ENCODE results near the gene KCTD20. TPM values are rescaled to one million over a fixed set of nuclear protein-coding genes. Genes with fewer than 3 reads are reported as not detected.
"Not testable (repeated sequence)": the region's sequence is repeated elsewhere in the genome, so short reads cannot be mapped to it uniquely, and the experiment has no call there.

The KCTD20 gene
- total RNA-seq: 62.4 and 62.8 TPM in 2 replicates

- Mint-ChIP-seq H3K4me1 (ENCODE audit: low read depth) (peaks cover 48% of the 10 kb centered on the region), H3K36me3 (ENCODE audit: low read depth) (peaks cover 6% of the 10 kb centered on the region), H3K27ac (peak within 1 kb of the TSS; percentile 95), H3K4me3 (peak within 1 kb of the TSS; percentile 96), H3K27me3 (ENCODE audit: insufficient read depth) (no peaks in the 10 kb centered on the region), H3K9me3 (no peaks in the 10 kb centered on the region)
- DNase-seq (ENCODE audit: low spot score): peak; percentile 86
- intact Hi-C loops (cut with micrococcal nuclease): loop anchor here (1.0 to 5.0 kb wide), 5 partner anchors 151 to 416 kb away; partner anchors contain the start of genes MAPK14 and SRSF3
Measured at GRCh38 chr6:36442671-36443470, at the start of gene KCTD20, which contains the start of gene PXT1. Gene KCTD20 (plus strand): TSS chr6:36443000. CDS start chr6:36470098, 27,098 bp downstream. Gene PXT1 (minus strand): TSS chr6:36442854. CDS start chr6:36426082, 16,772 bp downstream.

- H3K4me3 Mint-ChIP-seq: no peak overlapping the region
- H3K27ac Mint-ChIP-seq: no peak overlapping the region
- no peak for DNase-seq (ENCODE audit: low spot score)
- intact Hi-C loops (cut with micrococcal nuclease): no loop called here
- no peaks in the 10 kb centered on the region for H3K36me3 Mint-ChIP-seq (ENCODE audit: low read depth)
- H3K4me1 Mint-ChIP-seq (ENCODE audit: low read depth): no peaks in the 10 kb centered on the region
- no peaks in the 10 kb centered on the region for H3K9me3 Mint-ChIP-seq
- peaks cover 11% of the 10 kb centered on the region for H3K27me3 Mint-ChIP-seq (ENCODE audit: insufficient read depth)
Measured at GRCh38 chr6:36399970-36400369, 42.8 kb upstream of the KCTD20 start.

GRCh38 chr6:36402481-36402880 lies 40.3 kb upstream of the KCTD20 start:
- Mint-ChIP-seq H3K4me3 (no peak overlapping the region), H3K27me3 (ENCODE audit: insufficient read depth) (peaks cover 16% of the 10 kb centered on the region), H3K36me3 (ENCODE audit: low read depth) (no peaks in the 10 kb centered on the region), H3K27ac (no peak overlapping the region), H3K9me3 (no peaks in the 10 kb centered on the region), H3K4me1 (ENCODE audit: low read depth) (no peaks in the 10 kb centered on the region)
- no peak for DNase-seq (ENCODE audit: low spot score)
- intact Hi-C loops (cut with micrococcal nuclease): no loop called here

GRCh38 chr6:36404164-36404563 lies 38.6 kb upstream of the KCTD20 start:
- no peaks in the 10 kb centered on the region for H3K36me3 Mint-ChIP-seq (ENCODE audit: low read depth)
- no peak overlapping the region for H3K4me3 Mint-ChIP-seq
- DNase-seq (ENCODE audit: low spot score): no peak
- H3K27me3 Mint-ChIP-seq (ENCODE audit: insufficient read depth): peaks cover 16% of the 10 kb centered on the region
- no peaks in the 10 kb centered on the region for H3K9me3 Mint-ChIP-seq
- no peak overlapping the region for H3K27ac Mint-ChIP-seq
- no peaks in the 10 kb centered on the region for H3K4me1 Mint-ChIP-seq (ENCODE audit: low read depth)
- intact Hi-C loops (cut with micrococcal nuclease): no loop called here

- H3K4me1 Mint-ChIP-seq (ENCODE audit: low read depth); H3K9me3 Mint-ChIP-seq; intact Hi-C loops (cut with micrococcal nuclease); DNase-seq (ENCODE audit: low spot score); H3K27ac Mint-ChIP-seq; H3K4me3 Mint-ChIP-seq; H3K36me3 Mint-ChIP-seq (ENCODE audit: low read depth): not testable (repeated sequence)
- peaks cover 22% of the 10 kb centered on the region for H3K27me3 Mint-ChIP-seq (ENCODE audit: insufficient read depth)
Measured at GRCh38 chr6:36409718-36410117, 33.1 kb upstream of the KCTD20 start.

GRCh38 chr6:36413489-36414480 lies 29.0 kb upstream of the KCTD20 start:
- peaks cover 23% of the 10 kb centered on the region for H3K27me3 Mint-ChIP-seq (ENCODE audit: insufficient read depth)
- H3K27ac Mint-ChIP-seq: no peak overlapping the region
- peaks cover 7% of the 10 kb centered on the region for H3K9me3 Mint-ChIP-seq
- intact Hi-C loops (cut with micrococcal nuclease): no loop called here
- no peaks in the 10 kb centered on the region for H3K36me3 Mint-ChIP-seq (ENCODE audit: low read depth)
- DNase-seq (ENCODE audit: low spot score): no peak
- no peaks in the 10 kb centered on the region for H3K4me1 Mint-ChIP-seq (ENCODE audit: low read depth)
- no peak overlapping the region for H3K4me3 Mint-ChIP-seq

- H3K4me3 Mint-ChIP-seq: no peak overlapping the region
- H3K36me3 Mint-ChIP-seq (ENCODE audit: low read depth): no peaks in the 10 kb centered on the region
- H3K9me3 Mint-ChIP-seq: peaks cover 7% of the 10 kb centered on the region
- no peaks in the 10 kb centered on the region for H3K4me1 Mint-ChIP-seq (ENCODE audit: low read depth)
- H3K27ac Mint-ChIP-seq: no peak overlapping the region
- no peak for DNase-seq (ENCODE audit: low spot score)
- intact Hi-C loops (cut with micrococcal nuclease): no loop called here
- peaks cover 23% of the 10 kb centered on the region for H3K27me3 Mint-ChIP-seq (ENCODE audit: insufficient read depth)
Measured at GRCh38 chr6:36414481-36414880, 28.3 kb upstream of the KCTD20 start.

GRCh38 chr6:36418558-36418957 lies 24.2 kb upstream of the KCTD20 start:
- intact Hi-C loops (cut with micrococcal nuclease): no loop called here
- no peak overlapping the region for H3K4me3 Mint-ChIP-seq
- no peaks in the 10 kb centered on the region for H3K9me3 Mint-ChIP-seq
- no peak overlapping the region for H3K27ac Mint-ChIP-seq
- H3K27me3 Mint-ChIP-seq (ENCODE audit: insufficient read depth): peaks cover 13% of the 10 kb centered on the region
- H3K36me3 Mint-ChIP-seq (ENCODE audit: low read depth): no peaks in the 10 kb centered on the region
- no peak for DNase-seq (ENCODE audit: low spot score)
- peaks cover 16% of the 10 kb centered on the region for H3K4me1 Mint-ChIP-seq (ENCODE audit: low read depth)

- Mint-ChIP-seq H3K27ac (no peak overlapping the region), H3K4me3 (no peak overlapping the region), H3K27me3 (ENCODE audit: insufficient read depth) (peaks cover 11% of the 10 kb centered on the region), H3K9me3 (no peaks in the 10 kb centered on the region), H3K4me1 (ENCODE audit: low read depth) (peaks cover 21% of the 10 kb centered on the region), H3K36me3 (ENCODE audit: low read depth) (no peaks in the 10 kb centered on the region)
- intact Hi-C loops (cut with micrococcal nuclease): no loop called here
- no peak for DNase-seq (ENCODE audit: low spot score)
Measured at GRCh38 chr6:36419310-36419709, 23.5 kb upstream of the KCTD20 start.

- H3K36me3 Mint-ChIP-seq (ENCODE audit: low read depth): no peaks in the 10 kb centered on the region
- H3K9me3 Mint-ChIP-seq: no peaks in the 10 kb centered on the region
- no peak for DNase-seq (ENCODE audit: low spot score)
- peaks cover 6% of the 10 kb centered on the region for H3K27me3 Mint-ChIP-seq (ENCODE audit: insufficient read depth)
- H3K4me3 Mint-ChIP-seq: peak overlapping the region; percentile 88
- H3K4me1 Mint-ChIP-seq (ENCODE audit: low read depth): peaks cover 21% of the 10 kb centered on the region
- peak overlapping the region; percentile 84 for H3K27ac Mint-ChIP-seq
- intact Hi-C loops (cut with micrococcal nuclease): loop anchor here (1.0 to 5.0 kb wide), 8 partner anchors 19 to 502 kb away; partner anchors contain the start of genes ETV7, MAPK14, SRSF3 and STK38
Measured at GRCh38 chr6:36422714-36423100, 20.1 kb upstream of the KCTD20 start.

- intact Hi-C loops (cut with micrococcal nuclease): loop anchor here (1.0 to 5.0 kb wide), 8 partner anchors 18 to 503 kb away; partner anchors contain the start of genes ETV7, MAPK14, SRSF3 and STK38
- DNase-seq (ENCODE audit: low spot score): peak; percentile 97
- Mint-ChIP-seq H3K27me3 (ENCODE audit: insufficient read depth) (peaks cover 11% of the 10 kb centered on the region), H3K27ac (peak overlapping the region; percentile 84), H3K36me3 (ENCODE audit: low read depth) (no peaks in the 10 kb centered on the region), H3K4me3 (peak overlapping the region; percentile 88), H3K9me3 (no peaks in the 10 kb centered on the region), H3K4me1 (ENCODE audit: low read depth) (peaks cover 21% of the 10 kb centered on the region)
Measured at GRCh38 chr6:36423101-36423824, 19.5 kb upstream of the KCTD20 start.

- Mint-ChIP-seq H3K4me1 (ENCODE audit: low read depth) (peaks cover 21% of the 10 kb centered on the region), H3K36me3 (ENCODE audit: low read depth) (no peaks in the 10 kb centered on the region)
- intact Hi-C loops (cut with micrococcal nuclease): no loop called here
Measured at GRCh38 chr6:36426622-36427021, 16.2 kb upstream of the KCTD20 start.

More at GRCh38 chr6:36426622-36427021, 16.2 kb upstream of the KCTD20 start:
- no peak overlapping the region for H3K4me3 Mint-ChIP-seq
- no peak for DNase-seq (ENCODE audit: low spot score)
- peaks cover 8% of the 10 kb centered on the region for H3K27me3 Mint-ChIP-seq (ENCODE audit: insufficient read depth)
- no peaks in the 10 kb centered on the region for H3K9me3 Mint-ChIP-seq
- H3K27ac Mint-ChIP-seq: no peak overlapping the region

Measured in activated T-helper 1 cell treated with anti-CD3 and anti-CD28 coated beads, Interleukin-12 subunit alpha, Interleukin-12 subunit beta, Interleukin-2, Interleukin-4 antibody, amounts not matched to agents 30 ng/mL and 10 ng/mL and 1 ng/mL, durations not matched to agents 14 hours and 24 hours and 36 hours (primary cell).